SKM-1 (cell line): ENCODE results near the gene TOM1L2.

Source experiments
- DNase-seq: peaks from one replicate; lab custom pipeline; 2025; ENCODE audit not compliant: unreplicated experiment; lab: John Stamatoyannopoulos, UW

TOM1L2 gene

DNA sequence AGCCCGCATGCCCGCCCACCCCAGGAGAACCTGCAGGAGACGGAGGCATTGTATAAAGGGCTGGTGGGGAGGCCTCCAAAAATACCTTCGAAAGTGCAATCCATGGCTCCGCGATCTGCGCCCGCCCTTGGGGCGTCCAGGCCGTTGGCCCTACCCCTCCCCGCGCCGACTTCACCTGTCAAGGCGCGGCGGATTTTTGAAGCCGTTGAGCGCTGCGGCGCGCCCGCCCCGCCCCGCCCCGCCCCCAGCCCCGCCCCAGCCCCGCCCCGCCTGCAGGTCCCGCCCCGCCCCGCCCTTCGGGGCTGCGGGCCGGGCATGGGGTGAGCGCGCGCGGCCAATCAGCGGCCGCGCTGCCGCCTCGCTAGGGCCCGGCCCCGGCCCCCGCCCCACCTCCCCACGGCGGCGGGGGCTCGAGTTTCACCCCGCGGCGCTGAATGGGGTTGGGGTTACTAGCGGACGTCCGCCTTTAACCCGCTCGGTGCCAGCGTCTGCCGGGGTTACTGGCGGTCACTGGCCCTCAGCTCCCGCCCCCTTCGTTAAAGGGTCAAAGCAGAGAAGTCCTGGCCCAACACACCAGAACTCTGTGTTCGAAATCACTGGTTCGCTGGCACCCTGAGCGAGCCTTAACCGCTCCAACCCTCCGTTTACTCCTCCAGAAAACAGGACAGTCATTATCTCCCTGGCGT, 148.6 kb downstream of the TOM1L2 start:
- peak; percentile 50 for DNase-seq

GRCh38 chr17:17822616-17823015, 149.6 kb downstream of the TOM1L2 start:
- DNase-seq: no peak

GRCh38 chr17:17822189-17822588, 150.0 kb downstream of the TOM1L2 start:
- DNase-seq: no peak

DNA sequence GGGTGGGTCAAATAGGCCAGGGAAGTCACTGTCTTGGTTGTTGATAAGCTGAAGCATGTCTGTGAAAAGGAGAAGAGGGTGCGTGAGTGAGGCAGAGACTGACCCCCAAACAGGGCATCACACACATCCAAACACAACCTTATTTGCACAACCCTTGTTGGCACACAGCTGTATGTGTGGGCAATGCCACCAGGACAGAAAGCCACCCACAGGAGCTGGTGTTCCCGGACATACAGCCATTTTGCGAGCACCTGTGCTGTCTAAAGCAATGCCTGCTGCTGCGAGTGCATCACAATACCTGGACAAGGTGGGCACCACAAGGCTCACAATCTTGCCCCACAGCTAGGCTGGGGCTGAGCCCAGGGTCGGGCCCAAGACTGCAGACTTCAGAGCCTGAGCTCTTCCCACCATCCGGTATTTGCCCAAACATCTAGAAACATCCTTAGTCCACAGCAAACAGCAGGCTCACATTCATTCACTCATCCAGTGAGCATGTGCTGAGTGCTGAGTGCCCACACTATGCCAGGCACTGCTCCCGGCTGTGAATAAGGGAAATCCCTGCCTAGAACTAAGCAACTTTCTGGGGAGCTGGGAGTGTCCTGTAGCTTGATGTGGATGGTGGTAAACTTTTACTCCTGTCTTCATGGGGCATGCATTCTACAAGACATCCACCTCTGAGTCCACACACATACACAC, 151.6 kb downstream of the TOM1L2 start:
- DNase-seq: no peak

DNA sequence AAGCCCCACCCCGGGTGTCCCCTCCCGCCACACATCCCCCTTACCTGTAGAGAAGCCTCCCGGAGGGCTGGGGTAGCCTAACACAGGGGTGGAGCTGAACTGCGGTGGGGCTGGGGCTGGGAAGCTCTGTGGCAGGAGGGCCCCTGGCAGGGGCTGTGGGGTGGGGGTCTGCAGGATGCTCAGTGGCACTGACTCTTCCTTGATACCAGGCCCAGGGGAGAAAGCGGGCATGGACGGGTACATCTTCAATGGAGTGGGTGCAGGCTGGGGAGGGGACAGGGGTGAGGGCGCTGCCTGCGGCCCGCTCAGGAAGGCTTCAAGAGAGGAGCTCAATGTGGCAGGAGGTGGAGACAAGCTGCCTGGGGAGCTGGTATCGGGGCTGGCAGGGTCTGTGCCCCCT, 152.2 kb downstream of the TOM1L2 start:
- no peak for DNase-seq

DNA sequence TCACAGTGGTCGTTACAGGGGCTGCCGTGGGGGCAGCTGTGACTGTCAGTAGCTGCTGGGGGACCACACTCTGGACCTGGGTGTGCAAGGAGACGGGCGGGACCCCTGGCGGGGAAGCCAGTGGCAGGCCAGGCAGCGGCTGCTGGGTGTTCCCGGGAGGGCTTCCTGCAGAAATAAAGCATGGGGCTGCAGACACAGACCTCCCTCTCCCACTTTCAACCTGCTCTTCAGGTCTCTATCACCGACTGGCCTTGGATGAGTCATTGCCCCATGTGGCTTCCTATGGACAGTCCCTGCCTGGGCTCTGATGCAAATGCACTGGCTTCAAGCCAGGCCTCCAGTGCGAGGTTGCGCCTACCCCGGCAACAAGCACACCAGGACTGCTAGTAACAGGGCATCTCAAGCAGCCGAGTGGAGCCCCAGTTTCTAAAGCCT, 152.6 kb downstream of the TOM1L2 start:
- DNase-seq: no peak

GRCh38 chr17:17819111-17819510, 153.1 kb downstream of the TOM1L2 start:
- no peak for DNase-seq

- DNase-seq: no peak
Measured at GRCh38 chr17:17818088-17818526, 154.1 kb downstream of the TOM1L2 start.

DNA sequence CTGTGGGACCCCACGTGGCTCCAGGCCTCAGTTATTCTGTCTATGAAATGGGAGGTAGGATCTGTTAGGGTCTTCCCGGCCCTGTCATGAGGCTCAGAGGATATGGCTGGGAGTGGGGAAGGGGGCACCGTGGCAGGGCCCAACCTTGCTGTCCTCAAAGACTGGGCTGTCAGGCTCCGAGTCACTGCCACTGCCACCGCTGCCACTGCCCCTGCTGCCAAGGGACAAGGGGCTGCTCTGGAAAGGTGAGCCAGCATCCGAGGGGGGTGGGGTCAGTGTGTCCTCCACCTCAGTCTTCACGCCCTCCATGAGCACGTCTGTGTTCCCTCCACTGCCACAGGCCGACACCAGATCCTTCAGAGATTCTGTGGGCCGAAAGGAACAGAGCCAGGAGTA, 154.7 kb downstream of the TOM1L2 start:
- no peak for DNase-seq

DNA sequence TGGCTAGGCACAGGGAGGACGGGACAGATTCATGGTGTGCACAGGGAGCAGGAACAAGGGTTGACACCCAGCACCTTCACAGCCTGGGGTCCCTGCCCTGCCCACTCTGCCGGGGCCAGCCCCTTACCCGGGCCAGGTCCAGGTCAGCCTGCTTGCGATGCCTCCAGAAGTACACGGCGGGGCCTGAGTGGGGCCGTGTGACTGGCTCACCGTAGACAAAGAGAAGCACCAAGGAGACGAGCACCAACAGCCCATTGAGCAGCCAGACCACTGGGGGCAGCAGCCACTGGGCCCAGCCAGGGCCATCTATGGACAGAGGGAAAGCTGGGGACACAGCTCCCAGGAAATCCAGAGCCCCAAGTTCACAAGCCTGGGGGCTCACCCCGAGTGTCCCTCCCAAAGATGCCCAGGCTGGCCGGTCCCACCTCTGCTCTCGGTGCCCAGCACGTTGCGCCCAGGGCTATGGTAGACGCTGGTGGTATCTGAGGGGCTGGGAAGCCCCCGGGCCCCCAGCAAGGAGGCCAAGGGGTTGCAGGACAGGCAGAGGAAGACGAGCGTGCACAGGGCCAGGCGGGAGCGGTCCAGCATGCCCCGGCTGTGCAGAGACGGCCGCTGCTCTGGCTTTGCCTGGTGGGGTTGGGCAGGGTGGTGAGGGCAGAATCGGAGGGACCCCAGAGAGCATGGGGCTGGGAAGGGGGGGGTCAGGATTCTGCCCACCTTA, 155.2 kb downstream of the TOM1L2 start:
- DNase-seq: no peak

- no peak for DNase-seq
Measured at GRCh38 chr17:17816240-17816814, 155.9 kb downstream of the TOM1L2 start.

DNA sequence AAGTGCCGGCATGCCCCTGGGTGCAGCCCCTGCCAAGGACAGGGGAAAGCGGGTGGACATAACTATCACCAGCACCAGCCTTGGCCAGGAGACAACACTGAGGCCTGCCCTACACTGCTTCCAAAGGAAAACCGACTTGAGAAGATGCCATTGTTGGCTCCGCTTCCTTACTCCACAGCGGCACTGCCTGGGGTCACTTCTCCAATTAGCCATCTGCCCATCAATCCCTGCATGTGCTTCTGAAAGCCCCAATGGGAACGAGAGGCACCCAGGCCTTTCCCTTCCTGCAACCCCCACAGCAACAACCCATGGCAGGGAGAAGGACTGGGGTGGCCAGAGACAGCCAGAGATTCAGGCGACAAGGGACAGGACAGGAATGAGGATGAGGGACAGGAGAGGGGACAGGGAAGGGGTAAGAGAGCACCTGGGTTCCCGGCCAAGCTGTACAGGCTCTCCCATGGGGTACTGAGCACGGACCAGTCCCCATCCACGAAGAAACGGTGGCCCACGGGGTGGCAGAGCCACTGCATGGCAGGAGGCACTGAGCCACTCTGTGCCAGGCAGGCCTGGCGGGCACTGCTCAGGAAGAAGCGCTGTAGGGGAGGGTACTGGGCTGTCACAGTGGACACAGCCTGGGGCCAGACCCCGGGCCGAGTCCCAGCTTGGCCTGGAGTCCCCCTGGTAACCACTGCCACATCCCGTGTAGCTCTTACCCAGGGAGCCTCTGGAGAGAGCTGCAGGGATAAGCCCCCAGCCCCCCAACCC, 156.6 kb downstream of the TOM1L2 start:
- DNase-seq: no peak

GRCh38 chr17:17815062-17815406, 157.2 kb downstream of the TOM1L2 start:
- DNase-seq: no peak

DNA sequence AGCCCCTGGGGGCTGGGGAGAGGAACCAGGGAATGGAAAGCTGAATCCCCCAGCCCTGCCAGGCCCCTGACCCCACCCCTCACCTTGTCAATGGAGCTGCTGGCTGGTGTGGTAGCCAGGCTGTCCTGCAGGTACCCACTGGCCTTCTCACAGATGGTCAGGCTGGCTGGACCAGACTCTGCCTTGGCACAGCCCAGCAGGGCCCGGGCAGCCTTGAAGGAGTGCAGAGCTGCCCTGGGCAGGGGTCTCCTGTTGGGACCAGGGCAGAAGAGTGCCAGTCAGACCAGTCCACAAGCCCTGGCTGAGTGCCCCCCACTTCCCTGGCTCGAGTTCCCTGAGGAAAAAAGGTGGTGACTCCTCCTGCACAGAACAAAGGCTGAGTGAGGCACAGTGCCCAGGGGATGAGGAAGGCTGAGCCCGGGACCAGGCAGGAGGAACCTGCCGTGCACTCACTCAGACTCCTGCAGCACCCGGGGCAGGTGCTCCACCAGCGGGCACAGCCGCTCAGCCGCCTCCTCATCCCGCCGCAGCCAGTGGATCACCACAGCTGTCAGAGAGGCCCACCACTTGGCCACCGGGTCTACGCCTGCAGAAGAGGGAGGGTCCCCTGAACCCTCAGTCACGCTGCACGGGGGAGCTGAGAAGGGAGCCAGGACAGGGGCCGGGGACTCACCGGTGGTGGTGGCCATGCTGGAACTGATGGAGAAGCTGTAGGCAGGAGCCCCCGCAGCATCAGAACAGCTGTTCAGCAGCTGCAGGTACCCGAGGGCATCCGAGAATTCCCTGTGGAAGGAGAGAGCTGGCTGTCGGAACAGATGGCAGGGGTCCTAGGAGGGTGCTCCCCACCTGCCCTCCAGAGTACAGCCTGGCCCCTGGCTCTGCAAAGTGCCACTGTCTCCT, 157.8 kb downstream of the TOM1L2 start:
- no peak for DNase-seq

DNA sequence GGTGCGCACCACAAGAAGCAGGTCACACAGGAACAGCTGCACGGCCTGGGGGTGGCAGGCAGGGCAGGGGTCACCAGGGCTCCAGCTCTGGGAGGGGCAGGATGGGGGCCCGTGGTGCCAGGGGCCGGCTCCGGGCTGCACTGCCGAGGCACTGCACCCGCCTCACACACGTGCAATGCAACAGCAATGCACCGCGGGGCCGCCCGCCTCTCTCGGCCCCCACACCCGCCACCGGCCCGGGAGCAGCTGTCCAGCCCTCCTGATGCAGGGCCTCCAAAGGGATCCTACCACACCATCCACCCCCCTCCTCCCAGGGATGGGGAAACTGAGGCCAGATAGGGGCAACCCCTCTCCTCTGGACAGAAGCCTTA, 158.5 kb downstream of the TOM1L2 start:
- DNase-seq: no peak

GRCh38 chr17:17813055-17813724, 159.0 kb downstream of the TOM1L2 start:
- no peak for DNase-seq

GRCh38 chr17:17812211-17813054, 159.8 kb downstream of the TOM1L2 start:
- no peak for DNase-seq

DNA sequence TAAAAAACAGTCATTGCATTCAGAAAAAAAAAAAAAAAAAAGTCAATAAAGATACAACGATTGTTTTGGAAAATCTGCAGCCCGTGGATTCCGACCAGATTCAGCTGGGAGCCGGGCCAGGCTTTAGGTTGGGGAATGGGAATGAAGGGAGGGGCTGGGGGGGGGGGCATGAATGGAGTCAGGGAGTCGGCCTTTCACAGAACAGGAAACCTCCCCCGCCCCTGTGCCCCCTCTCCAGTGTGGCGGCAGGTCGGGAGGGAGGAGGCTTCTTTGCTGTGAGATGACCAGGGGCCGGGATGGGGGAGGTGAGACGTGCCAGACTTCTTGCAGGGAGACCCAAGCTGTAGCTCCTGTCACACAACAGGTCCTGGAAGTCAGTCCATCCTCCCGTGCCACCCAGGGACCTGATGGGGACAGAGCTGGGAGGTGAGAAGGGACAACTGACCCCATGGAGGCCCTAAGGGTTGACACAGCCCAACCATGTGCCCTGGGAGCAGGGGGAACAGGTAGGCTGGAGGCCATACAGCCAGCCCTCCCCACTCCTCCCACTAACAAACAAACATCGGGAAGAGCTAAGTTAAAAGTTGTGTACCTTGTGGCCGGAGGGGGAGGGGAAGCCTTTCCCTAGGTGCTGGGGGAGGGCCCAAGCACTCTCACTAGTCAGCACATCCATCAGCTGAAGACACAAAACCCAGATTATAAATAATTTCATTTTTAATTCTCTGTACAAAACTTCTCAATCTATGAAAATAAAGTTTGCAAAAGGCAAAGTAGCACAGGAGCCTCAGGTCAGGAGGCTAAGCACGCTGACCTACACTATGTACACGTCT, 160.6 kb downstream of the TOM1L2 start:
- DNase-seq: no peak
